Activated naive CD4-positive, alpha-beta T cell treated with anti-CD3 and anti-CD28 coated beads, Interleukin-2, amount 10 ng/mL, durations not matched to agents 7 days and 5 days (primary cell): Measurements from ENCODE around the gene DSCAM.

Experiments
- CTCF ChIA-PET: fragments of 350-600 bp; sonication (Branson Sonifier 250); formaldehyde crosslinking; loops from one replicate; lab custom pipeline; 2021; ENCODE audit warnings: antibody characterized with exemption; lab: Charles Lee
- DNase-seq: peaks from one replicate; pipeline ENCODE4 v3.0.0-alpha.2; 2020
- H3K27ac Mint-ChIP-seq: one replicate; pipeline ENCODE4 v1.8.0; 2021; ENCODE audit warnings: mild to moderate bottlenecking, moderate library complexity, mixed read lengths
- H3K27me3 Mint-ChIP-seq: one replicate; pipeline ENCODE4 v1.8.0; 2021; ENCODE audit warnings: mild to moderate bottlenecking, mixed read lengths
- H3K36me3 Mint-ChIP-seq: one replicate; pipeline ENCODE4 v1.8.0; 2021; ENCODE audit warnings: mixed read lengths
- H3K4me1 Mint-ChIP-seq: one replicate; pipeline ENCODE4 v1.8.0; 2021; ENCODE audit warnings: mixed read lengths
- H3K4me3 Mint-ChIP-seq: one replicate; pipeline ENCODE4 v1.8.0; 2021; ENCODE audit warnings: mild to moderate bottlenecking, moderate library complexity, mixed read lengths
- H3K9me3 Mint-ChIP-seq: one replicate; pipeline ENCODE4 v1.8.0; 2021; ENCODE audit warnings: mixed read lengths

The DSCAM gene

GRCh38 chr21:40386981-40387747, 459.8 kb downstream of the DSCAM start:
- Mint-ChIP-seq H3K4me3 (no peak overlapping the region), H3K27ac (no peak overlapping the region), H3K36me3 (no peaks in the 10 kb centered on the region), H3K4me1 (no peaks in the 10 kb centered on the region), H3K27me3 (no peaks in the 10 kb centered on the region), H3K9me3 (no peaks in the 10 kb centered on the region)
- no peak for DNase-seq
- CTCF ChIA-PET = interaction anchor here (1.0 to 1.6 kb wide), 4 partner anchors 10 to 520 kb away, joined by 3 to 7 read pairs (median 5); partner anchors contain the start of gene PCP4

- no peaks in the 10 kb centered on the region for H3K27me3 Mint-ChIP-seq
- no peak overlapping the region for H3K27ac Mint-ChIP-seq
- H3K9me3 Mint-ChIP-seq = no peaks in the 10 kb centered on the region
- no peaks in the 10 kb centered on the region for H3K36me3 Mint-ChIP-seq
- H3K4me1 Mint-ChIP-seq = no peaks in the 10 kb centered on the region
- CTCF ChIA-PET = interaction anchor here (1.0 to 1.6 kb wide), 4 partner anchors 10 to 519 kb away, joined by 4 to 7 read pairs (median 6); partner anchors contain the start of gene PCP4
- peak; percentile 38 for DNase-seq
- no peak overlapping the region for H3K4me3 Mint-ChIP-seq
These were observed 460.6 kb downstream of the DSCAM start for GRCh38 chr21:40386294-40386911.

GRCh38 chr21:40385883-40386282, 461.1 kb downstream of the DSCAM start:
- H3K27ac Mint-ChIP-seq = no peak overlapping the region
- CTCF ChIA-PET = interaction anchor here (1.0 to 1.6 kb wide), 4 partner anchors 10 to 518 kb away, joined by 4 to 7 read pairs (median 6); partner anchors contain the start of gene PCP4
- peaks cover 2% of the 10 kb centered on the region for H3K9me3 Mint-ChIP-seq
- H3K4me1 Mint-ChIP-seq = no peaks in the 10 kb centered on the region
- H3K27me3 Mint-ChIP-seq = no peaks in the 10 kb centered on the region
- H3K4me3 Mint-ChIP-seq = no peak overlapping the region
- no peak for DNase-seq
- H3K36me3 Mint-ChIP-seq = no peaks in the 10 kb centered on the region

GRCh38 chr21:40383951-40384350, 463.0 kb downstream of the DSCAM start:
- Mint-ChIP-seq H3K27me3 (no peaks in the 10 kb centered on the region), H3K9me3 (peaks cover 11% of the 10 kb centered on the region), H3K4me3 (no peak overlapping the region), H3K27ac (no peak overlapping the region), H3K36me3 (no peaks in the 10 kb centered on the region), H3K4me1 (no peaks in the 10 kb centered on the region)
- CTCF ChIA-PET = no interaction called here
- DNase-seq = no peak

- H3K36me3 Mint-ChIP-seq = no peaks in the 10 kb centered on the region
- CTCF ChIA-PET = no interaction called here
These were observed 465.8 kb downstream of the DSCAM start for GRCh38 chr21:40381111-40381510.

GRCh38 chr21:40379881-40380810, 466.8 kb downstream of the DSCAM start:
- CTCF ChIA-PET = no interaction called here
- Mint-ChIP-seq H3K27ac (no peak overlapping the region), H3K36me3 (no peaks in the 10 kb centered on the region), H3K9me3 (peaks cover 14% of the 10 kb centered on the region), H3K4me1 (no peaks in the 10 kb centered on the region), H3K27me3 (no peaks in the 10 kb centered on the region), H3K4me3 (no peak overlapping the region)
- no peak for DNase-seq

More at GRCh38 chr21:40381111-40381510, 465.8 kb downstream of the DSCAM start:
- Mint-ChIP-seq H3K4me3 (no peak overlapping the region), H3K27ac (no peak overlapping the region), H3K4me1 (no peaks in the 10 kb centered on the region), H3K27me3 (no peaks in the 10 kb centered on the region), H3K9me3 (peaks cover 14% of the 10 kb centered on the region)
- DNase-seq = no peak

- Mint-ChIP-seq H3K4me1 (no peaks in the 10 kb centered on the region), H3K27ac (no peak overlapping the region), H3K4me3 (no peak overlapping the region), H3K36me3 (no peaks in the 10 kb centered on the region), H3K9me3 (peaks cover 14% of the 10 kb centered on the region), H3K27me3 (no peaks in the 10 kb centered on the region)
- no peak for DNase-seq
- CTCF ChIA-PET = interaction anchor here (1.5 kb wide), 1 partner anchor 9 kb away, joined by 4 read pairs; no protein-coding TSS in a partner anchor
These were observed 469.8 kb downstream of the DSCAM start for GRCh38 chr21:40377135-40377534.

GRCh38 chr21:40373761-40374160, 473.2 kb downstream of the DSCAM start:
- Mint-ChIP-seq H3K36me3 (no peaks in the 10 kb centered on the region), H3K4me1 (no peaks in the 10 kb centered on the region), H3K27me3 (no peaks in the 10 kb centered on the region), H3K4me3 (no peak overlapping the region), H3K27ac (no peak overlapping the region), H3K9me3 (peaks cover 3% of the 10 kb centered on the region)
- no peak for DNase-seq
- CTCF ChIA-PET = interaction anchor here (1.8 kb wide), 1 partner anchor 12 kb away, joined by 7 read pairs; no protein-coding TSS in a partner anchor

GRCh38 chr21:40372506-40372905, 474.5 kb downstream of the DSCAM start:
- CTCF ChIA-PET = interaction anchor here (1.8 kb wide), 1 partner anchor 14 kb away, joined by 7 read pairs; no protein-coding TSS in a partner anchor
- no peak for DNase-seq
- no peaks in the 10 kb centered on the region for H3K4me1 Mint-ChIP-seq
- H3K36me3 Mint-ChIP-seq = no peaks in the 10 kb centered on the region
- H3K4me3 Mint-ChIP-seq = no peak overlapping the region
- no peak overlapping the region for H3K27ac Mint-ChIP-seq
- H3K27me3 Mint-ChIP-seq = no peaks in the 10 kb centered on the region
- peaks cover 2% of the 10 kb centered on the region for H3K9me3 Mint-ChIP-seq

- CTCF ChIA-PET = no interaction called here
These were observed 475.6 kb downstream of the DSCAM start for GRCh38 chr21:40371329-40371728.

GRCh38 chr21:40356644-40357043, 490.3 kb downstream of the DSCAM start:
- Mint-ChIP-seq H3K27ac (no peak overlapping the region), H3K27me3 (no peaks in the 10 kb centered on the region)
- CTCF ChIA-PET = no interaction called here

More at GRCh38 chr21:40371329-40371728, 475.6 kb downstream of the DSCAM start:
- Mint-ChIP-seq H3K4me1 (no peaks in the 10 kb centered on the region), H3K36me3 (no peaks in the 10 kb centered on the region), H3K27me3 (no peaks in the 10 kb centered on the region), H3K9me3 (no peaks in the 10 kb centered on the region), H3K4me3 (no peak overlapping the region), H3K27ac (no peak overlapping the region)
- DNase-seq = no peak

GRCh38 chr21:40355076-40355475, 491.9 kb downstream of the DSCAM start:
- CTCF ChIA-PET = no interaction called here
- H3K4me1 Mint-ChIP-seq = no peaks in the 10 kb centered on the region
- H3K27me3 Mint-ChIP-seq = no peaks in the 10 kb centered on the region
- no peak overlapping the region for H3K4me3 Mint-ChIP-seq
- peaks cover 8% of the 10 kb centered on the region for H3K9me3 Mint-ChIP-seq
- DNase-seq = no peak
- H3K36me3 Mint-ChIP-seq = no peaks in the 10 kb centered on the region
- H3K27ac Mint-ChIP-seq = no peak overlapping the region

More at GRCh38 chr21:40356644-40357043, 490.3 kb downstream of the DSCAM start:
- H3K4me1 Mint-ChIP-seq = no peaks in the 10 kb centered on the region
- no peak for DNase-seq
- no peak overlapping the region for H3K4me3 Mint-ChIP-seq
- H3K36me3 Mint-ChIP-seq = no peaks in the 10 kb centered on the region
- peaks cover 8% of the 10 kb centered on the region for H3K9me3 Mint-ChIP-seq

- no peaks in the 10 kb centered on the region for H3K4me1 Mint-ChIP-seq
- H3K36me3 Mint-ChIP-seq = no peaks in the 10 kb centered on the region
- CTCF ChIA-PET = no interaction called here
- H3K9me3 Mint-ChIP-seq = peaks cover 11% of the 10 kb centered on the region
- H3K4me3 Mint-ChIP-seq = no peak overlapping the region
- no peaks in the 10 kb centered on the region for H3K27me3 Mint-ChIP-seq
- H3K27ac Mint-ChIP-seq = no peak overlapping the region
- no peak for DNase-seq
These were observed 496.0 kb downstream of the DSCAM start for GRCh38 chr21:40351006-40351405.

- no peak overlapping the region for H3K4me3 Mint-ChIP-seq
- no peaks in the 10 kb centered on the region for H3K36me3 Mint-ChIP-seq
- H3K9me3 Mint-ChIP-seq = peaks cover 7% of the 10 kb centered on the region
- no peaks in the 10 kb centered on the region for H3K27me3 Mint-ChIP-seq
- no peak for DNase-seq
- H3K27ac Mint-ChIP-seq = no peak overlapping the region
- no peaks in the 10 kb centered on the region for H3K4me1 Mint-ChIP-seq
- CTCF ChIA-PET = no interaction called here
These were observed 497.4 kb downstream of the DSCAM start for GRCh38 chr21:40349591-40349990.
